Measurements from ENCODE around the gene KIAA0408.
A peak's percentile ranks its signal among the peaks of the same experiment; 100 is the strongest.

Gene KIAA0408

GRCh38 chr6:127459231-127459641 lies at the start of gene KIAA0408:
TSS of gene KIAA0408 (minus strand) at chr6:127459389. CDS start at chr6:127453981, 5,408 bp downstream.
- peak; percentile 9 for DNase-seq

- no peak for DNase-seq
These were observed 47.7 kb upstream of the KIAA0408 start for GRCh38 chr6:127506894-127507293.

GRCh38 chr6:127503022-127503421 lies 43.8 kb upstream of the KIAA0408 start:
- no peak for DNase-seq

- DNase-seq: no peak
These were observed 38.2 kb upstream of the KIAA0408 start for GRCh38 chr6:127497410-127497809.

GRCh38 chr6:127496471-127496870 lies 37.3 kb upstream of the KIAA0408 start:
- no peak for DNase-seq

- DNase-seq: no peak
These were observed 35.1 kb upstream of the KIAA0408 start for GRCh38 chr6:127494240-127494767.

GRCh38 chr6:127489248-127489647 lies 30.1 kb upstream of the KIAA0408 start:
- DNase-seq: no peak

GRCh38 chr6:127486934-127487333 lies 27.7 kb upstream of the KIAA0408 start:
- peak; percentile 11 for DNase-seq

GRCh38 chr6:127484212-127484863 lies 25.1 kb upstream of the KIAA0408 start:
- peak; percentile 28 for DNase-seq

- no peak for DNase-seq
These were observed 24.3 kb upstream of the KIAA0408 start for GRCh38 chr6:127483399-127484055.

GRCh38 chr6:127482325-127482724 lies 23.1 kb upstream of the KIAA0408 start:
- DNase-seq: no peak

GRCh38 chr6:127481628-127482027 lies 22.4 kb upstream of the KIAA0408 start:
- no peak for DNase-seq

- DNase-seq: no peak
These were observed 21.9 kb upstream of the KIAA0408 start for GRCh38 chr6:127481111-127481510.

GRCh38 chr6:127477658-127478057 lies 18.5 kb upstream of the KIAA0408 start:
- no peak for DNase-seq

- DNase-seq: no peak
These were observed 16.6 kb upstream of the KIAA0408 start for GRCh38 chr6:127475823-127476176.

- no peak for DNase-seq
These were observed 16.1 kb upstream of the KIAA0408 start for GRCh38 chr6:127475135-127475822.

- DNase-seq: no peak
These were observed 12.4 kb upstream of the KIAA0408 start for GRCh38 chr6:127471379-127472255.

- no peak for DNase-seq
These were observed 9.7 kb upstream of the KIAA0408 start for GRCh38 chr6:127468936-127469335.

GRCh38 chr6:127466416-127466815 lies 7.2 kb upstream of the KIAA0408 start:
- DNase-seq: no peak

- peak; percentile 74 for DNase-seq
These were observed 5.8 kb upstream of the KIAA0408 start for GRCh38 chr6:127464881-127465459.

GRCh38 chr6:127464161-127464880 lies 5.1 kb upstream of the KIAA0408 start:
- DNase-seq: no peak

GRCh38 chr6:127463056-127463455 lies 3.9 kb upstream of the KIAA0408 start:
- DNase-seq: no peak

Measured in midbrain (tissue), 1 donor.